Fibroblast of pulmonary artery (primary cell): ENCODE results near the gene APRT.

Experiments used
- DNase-seq: peaks from one replicate; pipeline ENCODE4 v3.0.0-alpha.2; 2010; ENCODE audit warnings: low read depth
- H3K4me3 ChIP-seq: replicated peaks from 2 replicates; pipeline ENCODE4 v1.5.1; 2011; ENCODE audit warnings: low read depth, mild to moderate bottlenecking, control low read depth, low read length, moderate library complexity
- TF ChIP-seq, protein P1 (sequence below): IDR thresholded peaks from 2 replicates; pipeline ENCODE4 v1.5.1; 2011; ENCODE audit warnings: mild to moderate bottlenecking, control low read depth, low read length, inconsistent platforms; ENCODE audit errors: missing control alignments

APRT gene

DNA sequence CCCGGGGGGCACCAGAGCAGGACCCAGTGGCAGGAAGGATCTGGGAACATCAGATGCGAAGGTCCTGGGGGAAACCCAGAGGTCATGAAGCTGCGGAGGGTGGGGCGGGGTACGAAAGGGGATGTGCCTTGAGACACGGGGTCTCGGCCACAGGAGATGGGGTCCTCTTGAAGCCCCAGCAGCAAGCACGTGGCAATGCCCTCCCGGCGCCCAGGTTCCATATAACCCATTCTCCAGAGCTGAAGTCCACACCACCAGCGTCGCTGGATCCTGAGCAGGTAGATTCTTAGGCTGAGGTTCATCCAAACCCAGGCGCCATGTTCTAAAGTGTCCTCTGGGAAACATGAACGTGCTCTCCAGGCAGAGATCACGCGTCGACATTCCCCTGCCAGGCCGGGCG is 47.6 kb downstream of the APRT start:
- TF ChIP-seq, protein P1, sequence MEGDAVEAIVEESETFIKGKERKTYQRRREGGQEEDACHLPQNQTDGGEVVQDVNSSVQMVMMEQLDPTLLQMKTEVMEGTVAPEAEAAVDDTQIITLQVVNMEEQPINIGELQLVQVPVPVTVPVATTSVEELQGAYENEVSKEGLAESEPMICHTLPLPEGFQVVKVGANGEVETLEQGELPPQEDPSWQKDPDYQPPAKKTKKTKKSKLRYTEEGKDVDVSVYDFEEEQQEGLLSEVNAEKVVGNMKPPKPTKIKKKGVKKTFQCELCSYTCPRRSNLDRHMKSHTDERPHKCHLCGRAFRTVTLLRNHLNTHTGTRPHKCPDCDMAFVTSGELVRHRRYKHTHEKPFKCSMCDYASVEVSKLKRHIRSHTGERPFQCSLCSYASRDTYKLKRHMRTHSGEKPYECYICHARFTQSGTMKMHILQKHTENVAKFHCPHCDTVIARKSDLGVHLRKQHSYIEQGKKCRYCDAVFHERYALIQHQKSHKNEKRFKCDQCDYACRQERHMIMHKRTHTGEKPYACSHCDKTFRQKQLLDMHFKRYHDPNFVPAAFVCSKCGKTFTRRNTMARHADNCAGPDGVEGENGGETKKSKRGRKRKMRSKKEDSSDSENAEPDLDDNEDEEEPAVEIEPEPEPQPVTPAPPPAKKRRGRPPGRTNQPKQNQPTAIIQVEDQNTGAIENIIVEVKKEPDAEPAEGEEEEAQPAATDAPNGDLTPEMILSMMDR: no peak
- no peak overlapping the region for H3K4me3 ChIP-seq
- DNase-seq: no peak

DNA sequence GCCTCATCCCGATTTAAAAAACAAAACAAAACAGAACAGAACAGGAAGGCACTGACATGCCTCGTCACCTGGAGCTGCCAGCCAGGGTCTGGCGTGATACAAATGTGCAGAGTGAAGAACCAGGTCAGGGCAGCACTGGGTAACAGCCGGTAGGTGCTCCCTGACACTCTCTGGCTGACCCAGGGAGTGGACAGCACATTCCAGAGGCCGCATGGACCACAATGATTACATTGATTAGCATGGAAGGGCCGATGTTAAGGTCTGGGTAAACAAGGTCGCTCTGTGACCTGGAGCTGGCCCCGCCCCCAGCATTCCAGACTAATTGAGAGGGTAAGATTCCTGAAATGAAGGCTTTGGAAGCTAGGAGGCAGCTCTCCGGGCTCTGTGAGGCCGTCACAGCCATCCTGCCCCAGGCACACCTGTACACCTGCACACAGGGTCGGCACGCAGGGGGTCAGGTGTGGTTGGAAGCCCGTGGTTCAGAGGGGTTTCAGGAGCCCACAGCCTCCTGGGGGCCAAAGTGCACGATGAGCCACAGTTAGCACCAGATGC is 48.1 kb downstream of the APRT start:
- TF ChIP-seq, protein P1: no peak
- no peak for DNase-seq
- H3K4me3 ChIP-seq: no peak overlapping the region

DNA sequence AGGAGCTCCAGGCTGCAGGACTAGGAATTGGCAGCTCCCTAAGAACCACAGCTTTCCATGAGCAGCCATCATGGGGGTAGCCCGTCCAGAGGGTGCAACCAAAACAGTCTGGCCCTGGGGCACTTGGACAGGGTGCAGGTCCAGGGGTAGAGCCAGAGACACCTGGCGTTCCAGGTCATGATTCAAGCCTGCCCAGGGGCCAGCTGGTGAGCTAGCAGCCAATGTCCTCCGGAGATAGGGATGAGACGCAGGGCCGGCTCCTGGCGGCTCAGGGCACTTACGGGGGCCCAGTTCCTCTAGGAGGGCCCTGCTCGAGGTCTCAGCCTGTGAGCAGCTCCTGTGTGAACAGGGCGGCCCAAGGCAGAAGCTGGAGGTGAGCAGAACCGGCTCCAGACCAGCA is 48.8 kb downstream of the APRT start:
- H3K4me3 ChIP-seq: no peak overlapping the region
- TF ChIP-seq, protein P1: no peak
- no peak for DNase-seq

DNA sequence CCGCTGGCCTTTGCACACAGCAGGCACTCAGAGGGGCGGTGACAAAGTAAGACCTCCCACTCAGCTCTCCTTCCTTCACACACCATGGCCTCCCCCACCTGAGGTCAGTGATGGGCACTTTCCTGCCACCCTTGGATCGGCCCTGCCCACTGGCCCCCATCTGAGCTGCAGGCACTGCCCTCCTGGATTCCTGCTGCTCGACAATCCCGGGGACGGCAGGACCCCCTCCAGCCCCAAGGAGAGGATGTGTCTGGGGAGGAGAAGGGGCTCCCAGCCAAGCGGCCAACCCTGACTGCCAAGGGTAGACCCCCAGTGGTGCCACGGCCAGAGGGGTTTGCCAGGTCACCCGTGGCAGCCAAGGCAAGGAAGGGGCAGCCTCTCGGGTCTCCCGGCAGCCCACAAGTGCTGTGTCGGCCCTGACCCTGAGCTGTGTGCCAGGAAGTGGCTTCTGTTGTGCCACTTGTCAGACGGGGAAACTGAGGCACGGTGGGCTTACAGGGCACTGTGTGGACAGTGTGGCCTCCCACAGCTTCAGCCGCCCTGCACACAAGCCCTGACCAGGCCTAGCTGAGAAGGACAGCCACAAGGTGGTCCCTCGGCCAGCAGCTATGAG is 49.4 kb downstream of the APRT start:
- TF ChIP-seq, protein P1: no peak
- no peak overlapping the region for H3K4me3 ChIP-seq
- DNase-seq: no peak

DNA sequence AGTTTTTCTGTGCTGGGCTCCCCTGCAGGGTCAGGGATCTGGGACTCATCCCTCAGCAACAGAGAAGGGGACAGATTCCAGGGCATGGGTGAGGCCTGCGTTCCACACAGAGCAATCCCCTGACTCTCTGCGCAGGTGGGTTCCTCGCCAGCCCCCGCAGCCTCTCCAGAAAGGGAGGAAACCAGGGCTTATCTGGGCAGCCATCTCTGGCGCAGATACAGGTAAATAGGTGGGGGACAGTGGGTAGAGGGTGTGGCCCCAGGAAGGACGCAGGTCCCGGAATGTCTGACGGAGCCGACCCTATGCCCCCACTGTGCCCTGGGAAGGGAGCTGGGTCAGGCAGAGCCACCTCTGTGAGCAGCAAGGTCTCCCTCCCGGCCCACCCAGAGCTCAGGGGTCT is 49.9 kb downstream of the APRT start:
- DNase-seq: no peak
- no peak overlapping the region for H3K4me3 ChIP-seq
- TF ChIP-seq, protein P1: no peak

DNA sequence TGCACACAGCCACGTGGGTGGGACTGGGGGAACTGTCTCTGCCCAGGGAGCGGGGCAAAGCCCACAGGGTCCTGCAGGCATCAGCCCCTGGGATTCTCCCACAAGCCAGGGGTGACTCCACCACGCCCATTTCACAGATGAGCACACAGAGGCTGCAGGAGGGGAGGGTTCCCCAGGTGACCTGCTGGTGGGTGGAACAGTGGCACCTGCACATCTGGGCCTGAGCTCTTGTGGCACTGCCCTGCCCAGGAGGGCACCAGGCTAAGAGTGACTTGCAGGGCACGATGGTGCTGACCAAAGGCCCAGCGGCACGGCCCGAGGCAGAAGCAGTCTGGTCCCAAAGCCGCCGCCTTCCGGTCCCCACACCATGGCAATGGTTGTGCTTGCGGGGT is 50.6 kb downstream of the APRT start:
- TF ChIP-seq, protein P1: no peak
- no peak for DNase-seq
- H3K4me3 ChIP-seq: no peak overlapping the region
